ENCODE measurements around the gene OR10A2.

- TF ChIP-seq CTCF (IDR thresholded peaks at IDR 0.05) (no peak), POLR2A (IDR thresholded peaks at IDR 0.05) (no peak)
Measured at GRCh38 chr11:6841694-6842093, 21.2 kb upstream of the OR10A2 start.

Data from ovary (tissue), 3 donors.